ENCODE measurements around the gene GSTT2B.

GRCh38 chr22:23910496-23911190, 50.4 kb downstream of the GSTT2B start:
- TF ChIP-seq CTCF (IDR thresholded peaks at IDR 0.05) (no peak), ZFX (IDR thresholded peaks at IDR 0.05; ENCODE audit: borderline replicate concordance) (no peak)
